ENCODE data around the gene PLCD1. TPM values are rescaled to one million over a fixed set of nuclear protein-coding genes. Genes with fewer than 3 reads are reported as not detected.

Gene PLCD1
- total RNA-seq, 1 experiment from 2014 or later = 27.1 TPM

GRCh38 chr3:38028621-38029361, 651 bp downstream of the PLCD1 start:
- H3K4ac ChIP-seq (ENCODE audit: low read depth, low read length) = no peak overlapping the region
- no peaks in the 10 kb centered on the region for H3K79me1 ChIP-seq (ENCODE audit: insufficient read depth, low read depth, low read length, poor library complexity, severe bottlenecking)
- no peak overlapping the region for H2BK5ac ChIP-seq (ENCODE audit: insufficient read length, low read length)
- no peaks in the 10 kb centered on the region for H4K20me1 ChIP-seq (ENCODE audit: control insufficient read depth, insufficient read depth, insufficient read length)
- peak overlapping the region; percentile 3 for H3K9ac ChIP-seq (ENCODE audit: extremely low read depth, insufficient read length, low read length)
- no peak overlapping the region for H4K91ac ChIP-seq (ENCODE audit: insufficient read length, low read depth, low read length)
- H3K79me2 ChIP-seq (ENCODE audit: insufficient read depth, low read length) = no peaks in the 10 kb centered on the region
- no peak for DNase-seq
- H3K23me2 ChIP-seq (ENCODE audit: insufficient read length, low read depth, low read length, poor library complexity, severe bottlenecking) = peaks cover 10% of the 10 kb centered on the region
- no peaks in the 10 kb centered on the region for H3K9me3 ChIP-seq (ENCODE audit: control insufficient read depth, low read depth, low read length)
- H2AFZ ChIP-seq (ENCODE audit: low read length) = no peak overlapping the region
- Mint-ChIP-seq H3K9me3 (no peaks in the 10 kb centered on the region; a peak in 1 of 5 replicates), H3K36me3 (ENCODE audit: insufficient read depth in 1 of 3, low read depth in 3 of 3) (no peaks in the 10 kb centered on the region; a peak in 2 of 7 replicates), H3K4me1 (peaks cover 14 to 20% of the 10 kb centered on the region in 2 experiments), H3K27ac (peak overlapping the region in 1 of 3 experiments; percentile 57; a peak in 1 of 7 replicates), H3K4me3 (peak overlapping the region; percentile 70 to 82), H3K27me3 (ENCODE audit: low read depth) (peaks cover 62% of the 10 kb centered on the region)
- no peak overlapping the region for H3K18ac ChIP-seq (ENCODE audit: insufficient read length, low read depth, low read length)
- no peak overlapping the region for H2BK12ac ChIP-seq (ENCODE audit: insufficient read length, low read depth, low read length)
- TF ChIP-seq CTCF (conservative IDR thresholded peaks at IDR 0.05) = no peak
- H2AK5ac ChIP-seq (ENCODE audit: insufficient read length, low read length) = no peak overlapping the region
- H3K27me3 ChIP-seq (ENCODE audit: insufficient read depth, low read length) = peaks cover 19% of the 10 kb centered on the region; the same call in 1 of the 2 replicates
- H3K4me1 ChIP-seq (ENCODE audit: insufficient read depth, low read length) = no peaks in the 10 kb centered on the region
- WGBS (ENCODE audit: extremely low coverage, insufficient read length, low lambda C conversion rate) = no CpG with 5 or more reads among the region's 45 CpGs
- no peak overlapping the region for H4K8ac ChIP-seq (replicated peaks; ENCODE audit: insufficient read length, low read depth, low read length)
- H4K5ac ChIP-seq (ENCODE audit: insufficient read length, low read depth, low read length) = no peak overlapping the region
- no peak overlapping the region for H3T11ph ChIP-seq (ENCODE audit: low read length)
- H3K23ac ChIP-seq (ENCODE audit: insufficient read length, low read depth, low read length) = no peak overlapping the region
- H2BK120ac ChIP-seq (ENCODE audit: low read depth, low read length, poor library complexity, severe bottlenecking) = no peak overlapping the region
- H3K4me2 ChIP-seq (ENCODE audit: insufficient read depth, insufficient read length, low read length) = peak overlapping the region; percentile 59
- H3K14ac ChIP-seq (ENCODE audit: insufficient read depth, low read length) = no peak overlapping the region
- H3K27ac ChIP-seq (ENCODE audit: insufficient read length, low read depth, low read length) = no peak overlapping the region
- H2BK15ac ChIP-seq (ENCODE audit: low read depth, low read length) = no peak overlapping the region
- no peak overlapping the region for H2BK20ac ChIP-seq (ENCODE audit: low read depth, low read length, poor library complexity, severe bottlenecking)
- no peak overlapping the region for H3K56ac ChIP-seq (ENCODE audit: insufficient read length, low read depth, low read length)

Data from H9 (cell line).